Lower leg skin (tissue), 3 donors: Measurements from ENCODE around the gene ALDH1A3.

ENCODE experiments used
- CTCF ChIP-seq, 3 donors: fragments of 450-650 bp; IDR thresholded peaks; one replicate each; pipeline ENCODE4 v1.5.1; 2016; ENCODE audit warnings: antibody characterized with exemption in 3 of 3, mild to moderate bottlenecking in 3 of 3, moderate library complexity in 2 of 3
- POLR2A ChIP-seq, 2 donors: fragments of 450-650 bp; IDR thresholded peaks; one replicate each; pipeline ENCODE4 v1.6.1; 2016 to 2017; ENCODE audit warnings: antibody characterized with exemption in 2 of 2, mild to moderate bottlenecking in 1 of 2, moderate library complexity in 1 of 2

GRCh38 chr15:100942656-100943425, 63.2 kb downstream of the ALDH1A3 start:
- TF ChIP-seq POLR2A (IDR thresholded peaks at IDR 0.05) (no peak), CTCF (IDR thresholded peaks at IDR 0.05) (no peak)
